Mesenchymal stem cell (in vitro differentiated cells and primary cell): ENCODE measurements around the gene PFN3.

Experiments used
- DNase-seq: peaks from one replicate; pipeline ENCODE4 v3.0.0-alpha.2; 2013
- H2AFZ ChIP-seq: one replicate; pipeline ENCODE4 v1.6.1; 2013; ENCODE audit warnings: low read depth, mild to moderate bottlenecking, control low read depth, inconsistent platforms, low read length, moderate library complexity
- H2AK5ac ChIP-seq: 2 replicates; pipeline ENCODE4 v1.6.1; 2013; ENCODE audit warnings: low read length, moderate library complexity, mild to moderate bottlenecking, inconsistent platforms; ENCODE audit not compliant: severe bottlenecking
- H2BK120ac ChIP-seq: one replicate; pipeline ENCODE4 v1.6.1; 2013; ENCODE audit warnings: low read depth, mild to moderate bottlenecking, inconsistent platforms, low read length, moderate library complexity
- H2BK12ac ChIP-seq, 2 experiments: one replicate each; pipeline ENCODE4 v1.6.1; 2013; ENCODE audit warnings: inconsistent platforms in 2 of 2, low read length in 2 of 2, mild to moderate bottlenecking in 2 of 2, moderate library complexity in 2 of 2, control low read depth in 1 of 2
- H2BK15ac ChIP-seq: one replicate; pipeline ENCODE4 v1.6.1; 2013; ENCODE audit warnings: mild to moderate bottlenecking, low read depth, inconsistent platforms; ENCODE audit not compliant: poor library complexity, severe bottlenecking
- H2BK5ac ChIP-seq: 2 replicates; pipeline ENCODE4 v1.6.1; 2013; ENCODE audit warnings: low read depth, mild to moderate bottlenecking, low read length, control low read depth, inconsistent platforms; ENCODE audit not compliant: poor library complexity, severe bottlenecking
- H3K14ac ChIP-seq, 2 experiments: one replicate each; pipeline ENCODE4 v1.6.1; 2013; ENCODE audit warnings: inconsistent platforms in 2 of 2, low read length in 2 of 2, control low read depth in 1 of 2, mild to moderate bottlenecking in 1 of 2, moderate library complexity in 1 of 2
- H3K18ac ChIP-seq, 2 experiments: one replicate each; pipeline ENCODE4 v1.6.1; 2013; ENCODE audit warnings: inconsistent platforms in 2 of 2, low read length in 2 of 2, control low read depth in 1 of 2, low read depth in 1 of 2, mild to moderate bottlenecking in 1 of 2
- H3K23ac ChIP-seq, 2 experiments: one replicate each; pipeline ENCODE4 v1.6.1; 2013; ENCODE audit warnings: inconsistent platforms in 2 of 2, low read length in 2 of 2, mild to moderate bottlenecking in 2 of 2, moderate library complexity in 2 of 2, control low read depth in 1 of 2
- H3K27ac ChIP-seq: 2 replicates; pipeline ENCODE4 v1.5.1; 2013; ENCODE audit warnings: mild to moderate bottlenecking, moderate library complexity, low read length, control low read depth, inconsistent platforms; ENCODE audit not compliant: poor library complexity, severe bottlenecking
- H3K27me3 ChIP-seq, 2 experiments: 2 replicates each; pipeline versions ENCODE4 v1.6.1 to v1.7.0; 2013; ENCODE audit warnings: low read length in 2 of 2, mild to moderate bottlenecking in 2 of 2, moderate library complexity in 2 of 2, control low read depth in 1 of 2, inconsistent platforms in 1 of 2; ENCODE audit not compliant: control insufficient read depth in 1 of 2, insufficient read depth in 1 of 2
- H3K36me3 ChIP-seq, 2 experiments: 2 replicates each; pipeline versions ENCODE4 v1.6.1 to v1.7.0; 2013; ENCODE audit warnings: low read length in 2 of 2, control low read depth in 1 of 2, inconsistent platforms in 1 of 2, low read depth in 1 of 2, mild to moderate bottlenecking in 1 of 2; ENCODE audit not compliant: insufficient read depth in 2 of 2, control insufficient read depth in 1 of 2
- H3K4ac ChIP-seq, 2 experiments: one replicate each; pipeline ENCODE4 v1.6.1; 2013; ENCODE audit warnings: inconsistent platforms in 2 of 2, low read length in 2 of 2, mild to moderate bottlenecking in 2 of 2, moderate library complexity in 2 of 2, control low read depth in 1 of 2, low read depth in 1 of 2
- H3K4me1 ChIP-seq: 2 replicates; pipeline ENCODE4 v1.6.1; 2013; ENCODE audit warnings: low read depth, low read length, control low read depth; ENCODE audit not compliant: control insufficient read depth, insufficient read depth
- H3K4me2 ChIP-seq: 2 replicates; pipeline ENCODE4 v1.6.1; 2013; ENCODE audit warnings: low read length, mild to moderate bottlenecking, inconsistent platforms; ENCODE audit not compliant: poor library complexity, severe bottlenecking
- H3K4me3 ChIP-seq, 2 experiments: 2 replicates each; pipeline versions ENCODE4 v1.5.1 to v1.7.0; 2013; ENCODE audit warnings: low read length in 2 of 2, mild to moderate bottlenecking in 2 of 2, control low read depth in 1 of 2, low read depth in 1 of 2; ENCODE audit not compliant: insufficient read depth in 1 of 2
- H3K79me1 ChIP-seq: replicated peaks from 2 replicates; pipeline ENCODE4 v1.6.1; 2013; ENCODE audit warnings: mild to moderate bottlenecking, control low read depth, low read length, inconsistent platforms; ENCODE audit not compliant: poor library complexity, severe bottlenecking
- H3K9ac ChIP-seq: 2 replicates; pipeline ENCODE4 v1.7.0; 2013; ENCODE audit warnings: mild to moderate bottlenecking, low read length, moderate library complexity
- H3K9me3 ChIP-seq: 2 replicates; pipeline ENCODE4 v1.7.0; 2013; ENCODE audit warnings: mild to moderate bottlenecking, low read length; ENCODE audit not compliant: control insufficient read depth
- H4K8ac ChIP-seq: one replicate; pipeline ENCODE4 v1.6.1; 2013; ENCODE audit warnings: inconsistent platforms, mild to moderate bottlenecking, low read length, moderate library complexity
- H4K91ac ChIP-seq: one replicate; pipeline ENCODE4 v1.6.1; 2013; ENCODE audit warnings: mild to moderate bottlenecking, low read length, inconsistent platforms
- WGBS: methylation state at CpG from one replicate; pipeline ENCODE4 v1.1.7; 2013; ENCODE audit warnings: mixed read lengths; 5-methylcytosine and 5-hydroxymethylcytosine counted together

The PFN3 gene

DNA sequence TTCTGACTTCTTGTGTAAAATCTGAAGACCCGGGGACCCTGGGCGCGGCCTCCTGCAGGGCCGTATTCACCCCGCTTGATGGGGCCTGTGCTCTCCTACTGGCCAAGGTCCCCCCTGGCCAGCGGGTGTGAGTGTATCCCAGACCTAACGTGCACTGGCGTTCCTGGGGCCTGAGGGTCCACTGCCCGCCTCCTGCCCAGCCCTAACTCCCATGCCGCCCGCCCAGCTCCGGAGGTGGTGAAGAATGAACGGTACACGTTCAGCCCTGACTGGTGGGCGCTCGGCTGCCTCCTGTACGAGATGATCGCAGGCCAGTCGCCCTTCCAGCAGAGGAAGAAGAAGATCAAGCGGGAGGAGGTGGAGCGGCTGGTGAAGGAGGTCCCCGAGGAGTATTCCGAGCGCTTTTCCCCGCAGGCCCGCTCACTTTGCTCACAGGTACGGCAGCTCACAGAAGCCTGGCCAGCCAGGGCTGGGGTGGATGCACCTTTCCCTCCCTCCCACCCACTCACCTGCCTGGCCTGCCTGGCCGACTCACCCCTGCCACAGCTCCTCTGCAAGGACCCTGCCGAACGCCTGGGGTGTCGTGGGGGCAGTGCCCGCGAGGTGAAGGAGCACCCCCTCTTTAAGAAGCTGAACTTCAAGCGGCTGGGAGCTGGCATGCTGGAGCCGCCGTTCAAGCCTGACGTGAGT lies 35.5 kb upstream of the PFN3 start:
- Histone ChIP-seq H3K27ac (no peak overlapping the region), H3K4ac (no peak overlapping the region), H2BK5ac (no peak overlapping the region), H3K23ac (no peak overlapping the region), H3K79me1 (peaks cover 9% of the 10 kb centered on the region), H3K4me1 (no peaks in the 10 kb centered on the region), H3K4me3 (no peak overlapping the region), H3K36me3 (peaks cover 63 to 77% of the 10 kb centered on the region in 2 experiments), H2BK15ac (no peak overlapping the region), H3K14ac (no peak overlapping the region), H3K18ac (no peak overlapping the region), H3K9me3 (no peaks in the 10 kb centered on the region), H2AFZ (no peak overlapping the region), H4K8ac (peak overlapping the region; percentile 19), H2BK12ac (no peak overlapping the region), H2BK120ac (no peak overlapping the region), H4K91ac (no peak overlapping the region), H2AK5ac (no peak overlapping the region), H3K27me3 (no peaks in the 10 kb centered on the region), H3K9ac (no peak overlapping the region), H3K4me2 (no peak overlapping the region)
- 97% methylated on average over 36 of the region's 37 CpGs for WGBS
- no peak for DNase-seq

DNA sequence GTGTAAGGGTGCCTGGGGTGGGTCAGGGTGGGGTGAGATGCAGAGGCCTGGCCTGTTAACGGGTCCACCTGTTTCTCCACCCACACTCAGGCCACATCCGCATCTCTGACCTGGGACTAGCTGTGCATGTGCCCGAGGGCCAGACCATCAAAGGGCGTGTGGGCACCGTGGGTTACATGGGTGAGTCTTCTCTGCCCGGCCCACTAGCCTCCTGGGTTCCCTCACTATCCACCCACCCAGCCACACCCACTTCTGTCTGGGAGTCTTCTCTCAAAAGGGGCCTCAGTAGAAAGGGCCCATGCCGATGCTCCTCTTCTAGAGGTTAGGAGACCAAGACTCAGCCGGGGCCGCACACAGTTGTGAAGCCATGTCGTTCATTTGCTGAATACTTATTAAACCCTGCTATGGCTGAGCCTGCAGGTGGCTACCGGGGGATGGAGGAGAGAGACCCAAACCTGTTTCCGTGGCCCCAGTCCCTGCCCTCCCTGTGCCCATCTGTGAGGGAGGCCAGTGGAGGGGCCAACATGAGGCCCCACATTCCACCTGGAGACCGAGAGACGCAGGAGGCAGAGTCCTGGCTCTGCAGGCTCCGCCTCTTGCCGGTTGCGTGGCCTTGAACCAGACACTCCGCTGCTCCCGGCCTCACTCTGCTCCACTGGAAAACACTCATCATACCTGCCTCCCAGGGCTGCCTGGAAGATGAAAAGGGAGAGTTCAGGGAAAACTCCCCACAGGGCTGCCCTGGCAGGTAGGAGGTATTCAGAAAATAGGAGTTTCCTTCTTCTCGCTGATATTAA lies 34.7 kb upstream of the PFN3 start:
- H3K27ac ChIP-seq, result no peak overlapping the region
- no peak overlapping the region for H2AK5ac ChIP-seq
- H3K36me3 ChIP-seq, result peaks cover 69 to 77% of the 10 kb centered on the region in 2 experiments
- H3K14ac ChIP-seq, result no peak overlapping the region
- H2AFZ ChIP-seq, result no peak overlapping the region
- H3K4ac ChIP-seq, result no peak overlapping the region
- no peak for DNase-seq
- no peak overlapping the region for H3K9ac ChIP-seq
- H4K8ac ChIP-seq, result no peak overlapping the region
- H4K91ac ChIP-seq, result no peak overlapping the region
- no peak overlapping the region for H3K23ac ChIP-seq
- H3K27me3 ChIP-seq, result no peaks in the 10 kb centered on the region
- H3K79me1 ChIP-seq, result peaks cover 16% of the 10 kb centered on the region
- 94% methylated on average over 18 of the region's 20 CpGs for WGBS
- H3K4me1 ChIP-seq, result no peaks in the 10 kb centered on the region
- H3K4me3 ChIP-seq, result no peak overlapping the region
- no peaks in the 10 kb centered on the region for H3K9me3 ChIP-seq
- no peak overlapping the region for H3K18ac ChIP-seq
- H3K4me2 ChIP-seq, result no peak overlapping the region
- H2BK15ac ChIP-seq, result no peak overlapping the region
- no peak overlapping the region for H2BK12ac ChIP-seq
- H2BK120ac ChIP-seq, result no peak overlapping the region
- H2BK5ac ChIP-seq, result no peak overlapping the region

DNA sequence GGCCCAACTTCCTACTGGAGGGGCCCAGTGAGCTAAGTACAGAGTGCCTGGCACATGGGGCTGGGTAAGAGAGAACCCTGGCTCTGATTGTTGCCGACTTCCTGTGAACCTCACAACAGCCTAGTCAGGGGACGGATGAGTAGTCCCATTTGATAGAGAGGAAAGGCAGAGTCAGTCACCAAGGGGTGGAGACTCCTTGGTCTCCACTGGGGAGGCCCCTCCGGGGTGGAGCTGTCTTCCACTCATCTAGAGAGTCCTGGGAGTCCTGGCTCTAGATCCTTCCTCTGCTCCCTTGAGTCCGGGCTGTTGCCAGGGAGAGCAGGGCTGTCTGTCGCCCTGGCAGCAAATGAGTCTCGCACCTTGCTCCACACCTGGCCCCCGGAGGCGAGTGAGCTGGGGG lies 34.0 kb upstream of the PFN3 start:
- no peak for DNase-seq
- WGBS, result 93% methylated on average over 8 of the region's 8 CpGs
- H3K27ac ChIP-seq, result no peak overlapping the region

DNA sequence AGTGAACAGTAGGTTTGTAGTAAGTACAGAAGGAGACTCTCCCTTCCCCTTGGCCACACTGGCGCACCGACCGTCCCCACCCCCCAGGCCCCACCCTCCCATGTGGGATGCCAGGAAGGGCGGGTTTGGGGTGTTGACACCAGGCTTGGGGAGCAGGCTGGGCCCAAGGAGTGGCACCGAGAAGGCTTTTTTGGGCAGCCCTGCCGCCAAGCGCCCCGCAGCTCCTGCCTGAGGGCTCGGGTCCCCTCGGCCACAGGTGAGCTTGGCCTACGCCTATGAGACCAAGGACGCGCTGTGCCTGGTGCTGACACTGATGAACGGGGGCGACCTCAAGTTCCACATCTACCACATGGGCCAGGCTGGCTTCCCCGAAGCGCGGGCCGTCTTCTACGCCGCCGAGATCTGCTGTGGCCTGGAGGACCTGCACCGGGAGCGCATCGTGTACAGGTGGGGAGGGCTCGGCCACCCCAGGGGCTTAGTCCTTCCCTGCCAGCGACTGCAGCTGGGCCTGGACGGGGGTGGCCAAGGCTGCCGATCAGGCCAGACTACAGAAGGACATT lies 33.3 kb upstream of the PFN3 start:
- no peak overlapping the region for H2BK12ac ChIP-seq
- H2BK5ac ChIP-seq, result no peak overlapping the region
- no peak overlapping the region for H3K4me3 ChIP-seq
- no peak overlapping the region for H2AK5ac ChIP-seq
- H2AFZ ChIP-seq, result no peak overlapping the region
- H3K14ac ChIP-seq, result no peak overlapping the region
- no peak for DNase-seq
- H4K91ac ChIP-seq, result no peak overlapping the region
- H3K4me1 ChIP-seq, result peaks cover 6% of the 10 kb centered on the region
- no peaks in the 10 kb centered on the region for H3K9me3 ChIP-seq
- no peak overlapping the region for H4K8ac ChIP-seq
- peaks cover 66 to 78% of the 10 kb centered on the region in 2 experiments for H3K36me3 ChIP-seq
- peak overlapping the region; percentile 2 for H3K9ac ChIP-seq
- no peak overlapping the region for H2BK120ac ChIP-seq
- peak overlapping the region in 1 of 2 experiments; percentile 70 for H3K23ac ChIP-seq
- H3K4me2 ChIP-seq, result no peak overlapping the region
- H3K4ac ChIP-seq, result no peak overlapping the region
- no peak overlapping the region for H3K27ac ChIP-seq
- H3K79me1 ChIP-seq, result peaks cover 26% of the 10 kb centered on the region
- H3K27me3 ChIP-seq, result no peaks in the 10 kb centered on the region
- H3K18ac ChIP-seq, result no peak overlapping the region
- WGBS, result 97% methylated on average over 26 of the region's 29 CpGs
- no peak overlapping the region for H2BK15ac ChIP-seq

More for the DNA sequence above, 34.0 kb upstream of the PFN3 start:
- Histone ChIP-seq H4K8ac (no peak overlapping the region), H3K9ac (peak overlapping the region; percentile 2), H2BK15ac (no peak overlapping the region), H3K14ac (no peak overlapping the region), H2BK5ac (no peak overlapping the region), H3K4me3 (no peak overlapping the region), H4K91ac (no peak overlapping the region), H2AFZ (no peak overlapping the region), H3K18ac (no peak overlapping the region), H3K36me3 (peaks cover 69 to 78% of the 10 kb centered on the region in 2 experiments), H3K79me1 (peaks cover 21% of the 10 kb centered on the region), H3K4me2 (no peak overlapping the region), H3K23ac (no peak overlapping the region), H3K4ac (no peak overlapping the region), H2BK12ac (no peak overlapping the region), H2AK5ac (no peak overlapping the region), H2BK120ac (no peak overlapping the region), H3K4me1 (peaks cover 2% of the 10 kb centered on the region), H3K9me3 (no peaks in the 10 kb centered on the region), H3K27me3 (no peaks in the 10 kb centered on the region)
